NCI-H1694 treated with DMSO at 0.1 percent for 48 hours (cell line): ENCODE data around the gene GCNT1.
"Not testable (repeated sequence)": the region's sequence is repeated elsewhere in the genome, so short reads cannot be mapped to it uniquely, and the experiment has no call there.

Source experiments
- DNase-seq: peaks from one replicate; lab custom pipeline; 2025; lab: John Stamatoyannopoulos, UW

GCNT1 gene

DNA sequence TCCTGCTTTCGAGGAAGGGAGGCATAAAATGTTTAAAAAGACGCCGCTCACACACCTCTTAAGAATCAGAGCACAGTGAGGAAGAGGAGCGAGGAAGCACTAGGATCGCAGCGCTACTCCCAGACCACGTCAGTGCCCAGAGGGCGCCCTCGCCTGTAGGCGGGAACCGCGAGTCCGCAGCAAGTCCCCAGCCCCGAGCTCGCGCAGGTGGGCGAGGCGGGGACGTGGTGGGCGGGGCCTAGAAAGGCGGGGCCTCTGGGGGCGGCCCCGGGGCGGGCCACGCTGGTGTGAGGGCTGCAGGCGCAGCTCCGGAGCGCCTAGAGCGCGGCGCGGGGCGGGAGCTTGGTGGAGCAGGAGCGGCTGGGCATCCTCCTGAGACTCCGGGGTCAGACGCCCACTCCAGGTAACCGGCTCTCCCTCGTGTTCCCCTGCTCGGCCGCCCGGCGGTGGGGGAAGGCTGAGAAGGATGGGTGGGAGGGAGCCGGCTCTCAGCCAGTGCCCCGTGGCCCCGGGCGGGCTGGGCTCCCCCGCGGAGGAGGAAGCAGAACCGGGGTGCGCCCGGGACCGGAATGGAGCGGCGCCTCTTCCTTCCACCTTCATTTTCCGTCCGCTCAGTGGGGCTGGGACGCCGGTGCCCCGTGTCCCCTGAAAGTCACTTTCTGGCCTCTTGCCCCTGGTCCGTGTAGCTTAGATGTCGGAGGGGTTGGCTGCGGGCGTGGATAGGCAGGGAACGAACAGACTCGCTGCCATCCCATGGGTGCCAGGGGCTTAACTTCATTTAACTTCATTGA lies at the start of gene GCNT1:
GCNT1 (plus strand) TSS at position 280 of the 791 bp plus-strand sequence. CDS start 43,200 bp downstream, outside the sequence.
- DNase-seq = no peak

DNA sequence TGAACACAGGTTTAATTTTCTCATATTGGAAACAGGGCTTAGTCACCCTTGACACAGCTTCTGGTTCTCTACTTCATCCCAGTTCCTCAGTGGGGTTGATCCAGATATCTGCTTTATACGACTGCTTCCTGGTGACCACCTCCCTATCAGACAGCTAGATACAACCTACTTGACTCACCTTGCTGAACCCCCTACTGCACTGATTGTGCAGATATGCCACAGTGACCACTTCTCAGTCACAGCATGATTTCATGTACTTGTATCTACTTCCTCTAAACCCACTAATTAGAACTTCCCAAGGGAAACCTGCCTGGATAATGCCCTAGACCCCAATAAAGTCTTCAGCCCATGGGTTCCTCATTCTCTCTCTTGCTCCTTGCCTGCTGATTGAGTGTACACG lies 46.3 kb upstream of the GCNT1 start:
- DNase-seq = no peak

DNA sequence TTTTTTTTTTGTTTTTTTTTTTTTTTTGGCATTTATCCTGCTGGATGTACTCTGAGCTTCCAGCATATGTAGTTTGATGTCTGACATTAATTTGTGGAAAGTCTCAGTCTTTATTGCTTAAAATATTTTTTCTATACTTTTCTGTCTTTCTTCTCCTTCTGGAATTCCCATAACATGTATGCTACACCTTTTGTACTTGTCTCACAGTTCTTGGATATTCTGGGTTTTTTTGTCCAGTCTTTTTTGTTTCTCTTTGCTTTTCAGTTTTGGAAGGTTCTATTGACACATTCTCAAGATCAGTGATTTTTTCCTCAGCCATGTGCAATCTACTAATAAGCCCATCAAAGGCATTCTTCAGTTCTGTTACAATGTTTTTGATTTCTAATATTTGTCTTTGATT lies 45.3 kb upstream of the GCNT1 start:
- DNase-seq = no peak

DNA sequence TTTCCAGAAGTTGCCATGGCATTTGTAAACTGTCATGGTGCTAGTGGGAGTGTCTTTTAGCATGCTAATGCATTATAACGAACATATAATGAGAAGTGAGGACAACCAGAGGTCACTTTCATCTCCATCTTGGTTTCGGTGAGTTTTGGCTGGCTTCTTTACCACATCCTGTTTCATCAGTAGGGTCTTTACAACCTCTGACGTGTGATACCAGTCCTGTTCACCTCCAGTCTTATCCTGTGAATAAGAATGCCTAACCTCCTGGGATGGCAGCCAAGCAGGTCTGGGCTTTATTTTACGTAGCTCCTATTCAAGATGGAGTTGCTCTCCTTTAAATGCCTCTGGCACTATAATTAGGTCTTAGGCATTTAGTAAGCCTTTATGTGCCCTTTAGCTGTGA lies 44.3 kb upstream of the GCNT1 start:
- no peak for DNase-seq

DNA sequence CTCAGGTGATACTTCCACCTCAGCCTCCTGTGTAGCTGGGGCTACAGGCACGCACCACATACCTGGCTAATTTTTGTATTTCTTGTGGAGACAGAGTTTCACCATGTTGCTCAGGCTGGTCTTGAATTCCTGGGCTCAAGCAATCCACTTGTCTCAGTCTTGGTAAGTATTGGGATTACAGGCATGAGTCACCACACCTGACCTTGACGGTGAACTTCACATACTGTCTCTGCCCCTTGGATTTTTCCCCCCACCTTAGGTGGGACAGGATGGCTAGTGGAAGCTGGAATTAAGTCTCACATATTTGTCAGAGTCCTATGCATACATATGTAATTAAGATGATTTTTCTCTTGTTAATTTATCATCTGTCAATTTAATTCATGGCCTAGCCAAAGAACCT lies 43.8 kb upstream of the GCNT1 start:
- DNase-seq = no peak

DNA sequence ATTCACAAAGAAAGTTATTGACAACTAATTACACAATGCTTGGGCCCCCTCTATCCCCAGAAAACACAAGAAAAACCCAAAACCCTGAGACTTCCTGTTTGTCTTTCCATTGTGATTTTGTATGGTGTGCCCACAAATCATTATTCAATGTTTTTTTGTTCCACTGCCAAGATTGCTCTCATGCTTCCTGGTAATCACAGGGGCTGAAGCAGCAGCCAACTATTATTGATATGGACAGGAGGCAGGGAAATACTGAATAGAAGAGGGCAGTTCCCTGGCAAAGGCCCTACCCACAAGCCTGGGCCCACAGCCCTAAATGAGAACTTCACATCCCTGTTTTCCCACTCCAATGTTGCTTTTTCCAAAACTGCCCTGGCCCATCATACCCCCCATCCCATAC lies 43.3 kb upstream of the GCNT1 start:
- no peak for DNase-seq

DNA sequence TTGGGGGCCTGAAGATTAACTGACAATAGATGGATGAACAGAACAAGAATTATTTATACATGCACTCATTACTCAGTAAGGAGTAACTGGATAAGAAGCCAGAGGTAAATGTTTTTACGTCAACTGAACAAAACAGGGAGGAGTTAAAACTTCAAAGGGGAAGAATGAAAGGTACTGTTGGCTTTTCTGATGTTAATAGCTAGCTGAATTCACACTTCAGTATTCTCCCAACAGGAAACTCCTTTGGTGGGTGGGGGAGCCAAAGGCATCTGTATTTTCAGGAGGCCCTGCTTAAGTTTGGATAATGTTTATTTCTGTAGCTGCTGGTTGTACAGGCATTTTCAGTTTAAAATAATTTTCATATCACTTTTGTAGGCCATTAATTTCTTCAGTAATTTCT lies 41.6 kb upstream of the GCNT1 start:
- DNase-seq = no peak

DNA sequence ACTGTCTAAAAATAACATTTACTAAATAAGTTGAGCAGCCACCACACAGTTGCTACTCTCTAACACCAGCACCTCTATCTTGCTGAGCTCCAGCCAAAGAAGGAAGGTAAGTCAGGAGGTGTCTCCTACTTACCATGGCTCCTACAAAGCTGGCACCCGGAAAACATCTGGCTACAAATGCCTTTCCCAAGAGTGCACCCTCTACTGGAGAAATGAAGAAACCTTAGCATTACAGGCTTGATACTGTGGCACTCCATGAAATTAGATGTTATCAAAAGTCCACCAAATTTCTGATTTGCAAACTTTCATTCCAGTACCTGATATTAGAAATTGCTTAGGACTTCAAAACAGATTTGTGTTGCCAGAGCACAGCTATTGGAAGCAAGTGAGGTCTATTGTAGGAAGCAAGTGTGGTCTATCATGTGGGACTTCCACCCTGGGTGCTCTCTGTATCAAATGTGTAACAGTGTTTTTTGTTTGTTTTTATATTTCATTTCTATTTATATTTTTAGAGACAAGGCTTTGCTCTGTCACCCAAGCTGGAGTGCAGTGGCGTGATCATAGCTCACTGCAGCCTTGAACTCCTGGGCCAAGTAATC lies 39.1 kb upstream of the GCNT1 start:
- DNase-seq = no peak

DNA sequence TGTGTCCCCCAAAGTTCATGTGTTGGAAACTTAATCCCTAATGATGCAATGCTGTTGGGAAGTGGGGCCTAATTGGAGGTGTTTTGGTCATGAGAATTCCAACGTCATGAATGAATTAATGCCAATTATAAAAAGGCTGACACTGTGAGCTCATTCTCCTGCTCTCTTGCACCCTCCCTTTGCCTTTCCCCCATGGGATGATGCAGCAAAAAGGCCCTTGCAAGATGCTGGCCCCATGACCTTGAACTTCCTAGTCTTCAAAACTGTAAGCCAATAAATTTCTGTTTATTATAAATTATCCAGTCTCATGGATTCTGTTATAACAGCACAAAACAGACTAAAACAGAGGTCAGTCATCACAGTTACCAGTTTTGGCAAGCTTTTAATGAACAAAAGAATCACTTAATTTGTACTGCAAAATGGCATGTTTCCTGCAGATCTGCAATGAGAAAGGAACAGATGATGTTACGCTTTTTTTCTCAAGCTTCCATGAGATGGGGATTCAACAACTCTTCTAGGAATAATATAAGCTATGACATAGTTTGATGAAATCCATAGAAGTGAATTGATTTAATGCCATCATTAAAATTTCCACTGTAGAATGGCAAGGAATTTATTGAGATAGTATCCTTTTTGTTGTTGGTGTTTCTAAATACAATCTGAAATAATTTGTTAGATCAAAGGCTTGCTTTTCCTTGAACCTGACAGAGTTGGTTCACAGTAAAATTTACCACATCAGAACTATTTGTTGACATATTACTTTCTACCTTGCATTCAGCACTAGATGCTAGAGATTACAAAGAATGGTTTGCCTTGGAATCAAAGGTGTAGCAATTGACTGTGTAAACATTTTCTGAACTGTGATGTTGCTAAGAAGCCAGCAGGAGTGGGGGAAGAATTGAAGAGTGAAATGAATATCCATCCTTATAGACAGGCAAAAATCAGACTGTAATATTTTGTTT lies 35.5 kb upstream of the GCNT1 start:
- no peak for DNase-seq

DNA sequence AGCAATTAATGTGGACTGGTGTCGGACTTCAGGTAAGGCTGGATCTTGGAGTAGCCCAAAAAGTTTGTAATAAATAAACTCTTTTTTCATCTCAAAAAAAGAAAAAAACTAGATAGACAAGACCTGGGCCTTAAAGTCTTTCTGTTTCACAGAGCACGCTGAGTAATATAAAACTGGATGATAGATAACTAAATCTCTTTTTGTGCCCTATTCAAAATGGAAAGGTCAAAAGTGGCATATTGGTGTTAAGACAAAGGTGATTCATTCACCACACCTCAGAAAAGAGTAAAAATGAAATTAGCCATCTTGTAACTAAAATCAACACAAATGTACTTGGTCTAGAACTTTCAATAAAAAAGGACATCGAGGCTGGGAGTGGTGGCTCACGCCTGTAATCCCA lies 34.5 kb upstream of the GCNT1 start:
- DNase-seq = no peak

DNA sequence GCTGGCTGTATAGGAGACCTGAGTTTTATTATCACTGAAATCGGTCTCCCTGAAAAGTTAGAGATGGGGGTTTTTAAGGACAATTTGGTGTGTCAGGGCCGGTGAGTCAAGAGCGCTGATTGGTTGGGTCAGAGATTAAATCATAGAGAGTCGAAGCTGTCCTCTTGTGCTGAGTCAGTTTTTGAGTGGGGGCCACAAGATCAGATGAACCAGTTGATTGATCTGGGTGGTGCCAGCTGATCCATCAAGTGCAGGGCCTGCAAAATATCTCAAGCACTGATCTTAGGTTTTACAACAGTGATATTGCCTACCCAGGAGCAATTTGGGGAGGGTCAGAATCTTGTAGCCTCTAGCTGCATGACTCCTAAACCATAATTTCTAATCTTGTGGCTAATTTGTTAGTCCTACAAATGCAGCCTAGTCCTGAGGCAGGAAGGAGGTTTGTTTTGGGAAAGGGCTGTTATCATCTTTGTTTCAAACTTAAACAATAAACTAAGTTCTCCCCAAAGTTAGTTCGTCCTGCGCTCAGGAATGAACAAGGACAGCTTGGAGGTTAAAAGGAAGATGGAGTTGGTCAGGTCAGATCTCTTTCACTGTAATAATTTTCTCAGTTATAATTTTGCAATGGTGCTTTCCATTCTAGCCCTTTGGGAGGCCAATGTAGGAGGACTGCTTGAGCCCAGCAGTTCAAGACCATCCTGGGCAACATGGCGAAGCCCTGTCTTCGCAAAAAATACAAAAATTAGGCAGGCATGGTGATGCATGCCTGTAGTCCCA lies 33.1 kb upstream of the GCNT1 start:
- DNase-seq = no peak

DNA sequence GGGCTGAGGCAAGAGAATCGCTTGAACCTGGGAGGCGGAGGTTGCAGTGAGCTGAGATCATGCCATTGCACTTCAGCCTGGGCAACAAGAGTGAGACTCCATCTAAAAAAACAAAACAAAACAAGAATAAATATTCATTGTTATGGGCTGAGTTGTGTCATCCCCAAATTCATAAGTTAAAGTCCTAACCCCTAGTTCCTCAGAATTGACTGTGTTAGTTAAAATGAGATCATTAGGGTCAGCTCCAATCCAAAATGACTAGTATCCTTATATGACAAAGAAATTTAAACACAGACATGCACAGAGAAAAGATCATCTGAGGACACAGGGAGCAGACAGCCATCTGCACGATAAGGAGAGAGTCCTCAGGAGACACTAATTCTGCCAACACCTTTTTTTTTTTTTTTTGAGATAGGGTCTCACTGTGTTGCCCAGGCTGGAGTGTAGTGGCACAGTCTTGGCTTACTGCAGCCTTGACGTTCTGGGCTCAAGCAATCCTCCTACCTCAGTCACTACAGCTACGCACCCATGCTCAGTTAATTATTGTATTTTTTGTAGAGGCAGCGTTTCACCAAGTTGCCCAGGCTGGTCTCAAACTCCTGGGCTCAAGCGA lies 32.1 kb upstream of the GCNT1 start:
- no peak for DNase-seq

DNA sequence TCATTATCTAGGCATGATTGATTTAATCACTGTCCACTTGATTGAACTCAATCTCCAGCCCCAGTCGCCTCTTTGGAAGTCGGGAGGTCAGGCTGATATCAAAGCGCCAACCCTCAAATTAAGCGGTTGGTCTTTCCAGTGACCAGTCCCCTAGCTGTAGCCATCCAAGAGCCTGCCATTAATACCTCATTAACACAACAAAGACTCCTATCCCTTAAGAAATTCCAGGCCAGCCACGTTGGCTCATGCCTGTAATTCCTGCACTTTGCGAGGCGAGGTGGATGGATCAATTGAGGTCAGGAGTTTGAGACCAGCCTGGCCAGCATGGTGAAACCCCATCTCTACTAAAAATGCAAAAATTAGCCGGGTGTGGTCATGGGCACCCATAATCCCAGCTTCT lies 27.4 kb upstream of the GCNT1 start:
- DNase-seq = no peak

DNA sequence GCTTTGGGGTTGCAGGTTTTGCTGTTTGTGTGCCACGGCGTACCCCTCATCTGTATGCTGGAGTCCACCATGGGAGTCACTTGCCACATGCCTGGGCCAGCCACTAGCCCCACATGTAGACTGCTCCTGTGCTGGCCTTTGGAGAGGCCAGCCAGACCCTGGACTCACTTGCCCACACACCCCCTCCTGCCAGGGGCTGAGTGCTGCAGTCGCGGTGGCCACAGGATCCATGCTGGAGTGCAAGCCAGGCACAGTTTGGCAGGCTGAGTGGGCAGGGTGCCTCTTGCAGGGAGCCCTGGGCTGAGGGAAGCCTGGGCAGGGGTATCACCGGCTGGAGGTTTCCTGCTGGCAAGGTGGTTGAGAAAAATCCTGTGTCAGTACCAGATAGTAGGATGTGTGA lies 25.6 kb upstream of the GCNT1 start:
- no peak for DNase-seq

DNA sequence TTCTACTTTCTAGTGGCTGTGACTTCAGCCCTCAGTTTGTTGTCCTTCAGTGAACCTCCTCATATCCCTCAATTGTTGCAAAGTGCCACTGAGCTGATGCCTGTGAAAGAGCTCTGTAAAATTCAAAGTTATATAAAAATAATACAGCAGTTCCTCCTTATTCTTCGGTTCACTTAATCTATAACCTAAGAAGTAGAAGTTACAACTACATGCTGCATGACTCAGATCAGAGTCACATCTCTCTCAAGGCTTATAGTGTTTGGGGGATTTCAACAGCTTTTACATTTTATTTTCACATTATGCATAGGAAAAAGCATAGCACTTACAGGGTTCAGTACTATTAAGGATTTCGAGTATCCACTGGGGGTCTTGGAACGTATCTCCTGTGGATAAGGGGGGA lies 25.1 kb upstream of the GCNT1 start:
- no peak for DNase-seq

DNA sequence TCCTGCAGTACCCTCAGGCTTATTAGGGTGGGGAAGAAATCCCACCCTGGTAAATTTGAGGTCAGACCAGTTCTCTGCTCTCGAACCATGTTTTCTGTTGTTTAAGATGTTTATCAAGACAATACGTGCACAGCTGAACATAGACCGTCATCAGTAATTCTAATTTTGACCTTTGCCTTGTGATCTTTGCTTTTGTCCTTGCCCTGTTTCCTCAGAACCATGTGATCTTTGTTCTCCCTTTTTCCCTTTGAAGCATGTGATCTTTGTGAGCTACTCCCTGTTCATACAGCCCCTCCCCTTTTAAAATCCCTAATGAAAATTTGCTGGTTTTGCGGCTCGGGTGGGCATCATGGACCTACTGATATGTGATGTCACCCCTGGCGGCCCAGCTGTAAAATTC lies 24.1 kb upstream of the GCNT1 start:
- not testable (repeated sequence) for DNase-seq

DNA sequence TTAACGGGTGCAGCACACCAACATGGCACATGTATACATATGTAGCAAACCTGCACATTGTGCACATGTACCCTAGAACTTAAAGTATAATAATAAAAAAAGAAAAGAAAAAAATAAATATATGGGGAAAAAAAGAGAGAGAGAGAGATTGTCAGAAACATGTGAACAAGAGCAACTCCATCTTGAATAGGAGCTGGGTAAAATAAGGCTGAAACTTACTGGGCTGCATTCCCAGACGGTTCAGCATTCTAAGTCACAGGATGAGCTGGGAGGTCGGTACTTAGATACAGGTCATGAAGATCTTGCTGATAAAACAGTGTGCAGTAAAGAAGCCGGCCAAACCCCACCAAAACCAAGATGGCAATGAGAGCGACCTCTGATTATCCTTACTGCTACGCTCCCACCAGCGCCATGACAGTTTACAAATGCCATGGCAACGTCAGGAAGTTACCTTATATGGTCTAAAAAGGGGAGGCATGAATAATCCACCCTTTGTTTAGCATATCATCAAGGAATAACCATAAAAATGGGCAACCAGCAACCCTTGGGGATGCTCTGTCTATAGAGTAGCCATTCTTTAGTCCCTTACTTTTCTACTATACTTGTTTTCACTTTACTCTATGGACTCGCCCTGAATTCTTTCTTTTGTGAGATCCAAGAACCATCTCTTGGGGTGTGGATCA lies 21.8 kb upstream of the GCNT1 start:
- not testable (repeated sequence) for DNase-seq

DNA sequence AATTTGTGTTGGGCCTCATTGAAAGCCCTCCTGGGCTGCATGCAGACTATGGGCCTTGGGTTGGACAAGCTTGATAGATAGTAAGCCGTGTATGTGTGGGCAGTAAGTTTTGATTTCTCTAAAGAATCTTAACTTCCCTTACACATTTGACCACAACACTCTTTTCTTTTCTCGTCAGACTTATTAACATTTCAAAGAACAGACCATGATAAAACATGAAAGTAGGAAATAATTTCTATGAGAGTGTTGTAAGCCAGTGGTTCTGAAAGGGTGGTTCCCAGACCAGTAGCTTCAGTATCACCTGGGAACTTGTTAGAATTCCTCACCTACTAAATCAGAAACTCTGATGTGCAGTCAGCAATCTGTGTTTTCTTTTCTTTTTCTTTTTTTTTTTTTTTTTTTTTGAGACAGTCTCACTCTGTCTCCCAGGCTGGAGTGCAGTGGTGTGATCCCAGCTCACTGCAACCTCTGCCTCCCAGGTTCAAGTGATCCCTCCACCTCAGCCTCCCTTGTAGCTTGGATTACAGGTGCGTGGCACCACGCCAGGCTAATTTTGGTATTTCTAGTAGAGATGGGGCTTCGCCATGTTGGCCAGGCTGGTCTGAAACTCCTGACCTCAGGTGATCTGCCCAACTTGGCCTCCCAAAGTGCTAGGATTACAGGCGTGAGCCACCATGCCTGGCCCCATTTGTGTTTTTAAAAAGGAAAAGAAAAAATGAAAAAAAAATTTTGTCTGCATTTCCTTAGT lies 20.0 kb upstream of the GCNT1 start:
- no peak for DNase-seq

DNA sequence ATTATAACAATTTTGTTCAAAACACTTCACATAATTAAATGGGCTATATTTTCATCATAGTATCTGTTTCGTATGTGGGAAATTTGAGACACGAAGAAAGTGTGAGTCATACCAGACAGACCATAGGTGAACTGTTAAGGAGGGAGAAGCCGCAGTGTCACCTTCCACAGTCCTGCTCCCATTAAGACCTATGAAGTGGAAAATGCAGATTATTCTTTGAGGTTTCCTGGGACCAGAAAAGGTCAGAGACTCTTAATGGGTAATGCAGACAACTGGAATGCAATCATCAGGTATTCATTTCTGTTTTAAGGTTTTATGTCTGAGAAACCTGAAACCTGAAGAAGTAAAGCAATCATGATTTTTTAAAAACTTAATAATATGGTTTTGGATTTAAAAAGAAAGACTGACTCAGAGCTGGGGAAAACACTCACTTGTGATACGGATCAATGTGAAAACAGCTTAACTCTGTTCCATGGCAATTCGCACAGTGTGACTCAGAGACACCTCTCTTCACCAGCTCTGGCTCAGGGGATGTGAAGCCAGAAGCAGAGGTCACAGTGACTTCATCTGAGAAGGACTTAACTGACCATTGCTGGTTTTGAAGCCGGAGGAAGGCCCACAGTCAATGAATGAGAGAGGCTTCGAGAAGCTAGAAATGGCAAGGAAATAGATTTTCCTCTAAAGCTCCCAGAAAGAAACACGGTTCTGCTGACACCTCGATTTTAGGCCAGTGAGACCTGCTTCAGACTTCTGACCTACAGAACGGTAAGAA lies 17.2 kb upstream of the GCNT1 start:
- no peak for DNase-seq
